ENCODE measurements around the gene SERGEF.

Gene SERGEF

DNA sequence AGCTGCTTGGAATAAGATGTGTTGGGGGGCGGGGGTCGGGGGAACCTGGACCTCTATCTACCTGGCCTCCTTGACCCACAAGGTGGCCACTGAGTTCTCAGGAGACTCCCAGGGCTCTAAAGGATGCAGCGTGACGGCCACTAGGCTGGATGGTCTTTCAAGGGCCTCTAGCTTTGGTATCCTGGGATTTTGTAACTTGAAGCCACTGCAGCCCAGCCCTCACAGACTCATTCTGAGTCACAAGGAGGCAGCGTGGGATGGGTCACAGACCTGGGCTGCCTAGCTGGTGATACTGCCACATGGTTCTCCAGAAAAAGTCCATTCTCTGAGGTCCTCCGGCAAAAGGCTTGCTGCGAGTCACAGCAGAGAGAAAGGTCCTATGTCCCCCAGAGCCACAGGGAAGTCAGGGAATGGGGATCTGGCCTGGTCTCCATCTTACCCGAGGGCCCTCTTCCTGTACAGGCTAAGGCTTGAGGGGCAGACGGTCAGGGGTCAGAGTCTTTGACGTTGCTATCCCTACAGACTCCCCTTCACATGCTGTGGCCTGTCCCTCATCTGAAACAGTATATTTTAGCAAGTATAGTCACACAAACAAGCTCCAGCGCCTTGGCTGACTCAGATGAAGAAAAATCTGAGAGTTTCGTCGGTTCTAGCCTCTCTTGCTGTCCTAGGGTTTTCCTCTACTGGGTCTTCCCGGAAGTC is 225.9 kb downstream of the SERGEF start:
- DNase-seq (ENCODE audit: low read depth, low spot score): no peak

DNA sequence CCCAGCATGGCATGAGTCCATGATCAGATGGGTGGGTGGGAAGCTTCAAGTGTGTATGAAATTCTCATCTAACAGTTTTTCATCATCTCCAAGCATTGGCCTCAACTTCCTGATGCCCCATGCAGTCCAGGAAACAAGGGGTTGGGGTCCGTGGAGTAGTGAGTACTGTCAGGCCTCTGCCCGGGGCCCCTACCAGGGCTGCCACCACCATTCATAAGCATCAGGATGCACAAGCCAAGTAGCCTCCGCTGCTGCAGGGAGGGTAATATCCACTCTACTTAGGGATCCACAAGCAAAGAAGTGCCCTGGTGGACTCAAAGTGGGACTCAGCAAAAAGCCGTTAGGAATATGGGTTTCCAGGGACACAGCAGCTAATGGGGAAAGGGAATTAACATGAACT is 229.0 kb downstream of the SERGEF start:
- DNase-seq (ENCODE audit: low read depth, low spot score): no peak

DNA sequence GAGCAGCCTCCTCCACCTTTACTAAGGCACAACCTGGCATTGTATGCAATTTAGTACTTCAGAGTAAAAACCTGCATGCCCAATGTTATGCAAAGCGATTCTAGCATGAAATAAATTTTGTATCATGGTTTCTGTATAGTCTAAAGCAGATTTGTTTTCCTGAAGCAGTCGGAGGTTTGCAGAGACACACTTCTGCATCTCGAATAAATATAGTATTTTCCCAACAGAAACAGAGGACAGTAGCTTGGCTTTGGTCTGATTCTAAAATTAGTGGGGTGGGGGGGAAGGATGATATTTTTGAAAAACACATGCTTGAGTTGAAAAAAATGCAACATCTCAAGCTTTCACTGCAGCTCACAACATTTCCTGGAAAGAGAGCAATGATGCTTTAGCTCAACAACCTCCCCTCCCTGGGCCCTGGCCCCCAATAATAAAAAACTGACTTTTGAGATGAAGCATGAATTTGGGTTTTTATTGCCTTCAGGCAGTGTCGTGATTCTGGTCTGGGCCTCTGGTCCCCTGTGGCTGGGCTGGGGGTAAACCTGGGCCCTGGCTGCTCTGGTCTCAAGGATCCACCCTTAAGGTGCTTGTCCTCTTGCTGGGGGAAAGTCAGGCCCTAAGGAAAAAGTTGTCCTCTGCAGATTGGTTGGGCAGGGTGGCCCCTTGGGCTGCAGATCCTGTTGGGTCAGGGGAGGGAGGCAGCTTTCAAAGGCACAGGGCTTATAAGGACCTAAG is 230.1 kb downstream of the SERGEF start:
- no peak for DNase-seq (ENCODE audit: low read depth, low spot score)

DNA sequence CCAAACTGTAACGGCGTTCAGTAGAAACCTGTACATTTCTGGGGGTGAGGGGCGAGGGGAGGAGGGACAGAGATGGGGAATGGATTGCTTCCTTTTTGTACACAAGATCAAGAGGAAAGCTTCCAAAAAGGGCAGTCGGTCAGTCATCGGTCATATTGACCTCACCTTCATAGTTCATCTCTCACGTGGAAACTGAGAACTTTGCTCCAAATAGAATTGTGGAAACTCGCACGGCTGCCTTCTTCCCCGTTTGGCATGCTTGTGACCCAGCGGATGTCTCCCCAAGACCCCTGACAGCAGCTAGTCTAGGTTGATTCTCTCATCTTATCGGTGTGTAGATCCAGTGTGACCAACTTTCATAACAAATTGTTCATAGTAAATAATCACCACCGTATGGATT is 230.7 kb downstream of the SERGEF start:
- no peak for DNase-seq (ENCODE audit: low read depth, low spot score)

DNA sequence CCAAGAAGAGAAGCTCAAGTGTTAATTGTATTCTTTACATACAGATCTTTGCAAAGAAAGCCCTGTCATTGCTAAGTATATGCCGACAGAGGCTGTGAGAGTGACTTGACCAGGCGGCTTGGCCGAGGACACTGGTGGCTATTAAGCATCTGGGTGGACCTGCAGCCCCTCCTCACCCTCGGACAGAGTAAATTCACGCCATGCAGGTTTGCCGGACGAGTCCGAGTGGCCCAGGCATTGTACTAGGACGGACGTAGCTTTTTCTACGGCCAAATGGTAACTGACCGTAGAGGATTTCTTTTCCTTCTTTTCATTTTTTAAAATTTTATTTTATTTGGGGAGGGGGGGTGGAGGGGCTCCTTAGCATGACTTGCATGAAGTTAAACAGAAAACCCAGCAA is 231.2 kb downstream of the SERGEF start:
- DNase-seq (ENCODE audit: low read depth, low spot score): no peak

DNA sequence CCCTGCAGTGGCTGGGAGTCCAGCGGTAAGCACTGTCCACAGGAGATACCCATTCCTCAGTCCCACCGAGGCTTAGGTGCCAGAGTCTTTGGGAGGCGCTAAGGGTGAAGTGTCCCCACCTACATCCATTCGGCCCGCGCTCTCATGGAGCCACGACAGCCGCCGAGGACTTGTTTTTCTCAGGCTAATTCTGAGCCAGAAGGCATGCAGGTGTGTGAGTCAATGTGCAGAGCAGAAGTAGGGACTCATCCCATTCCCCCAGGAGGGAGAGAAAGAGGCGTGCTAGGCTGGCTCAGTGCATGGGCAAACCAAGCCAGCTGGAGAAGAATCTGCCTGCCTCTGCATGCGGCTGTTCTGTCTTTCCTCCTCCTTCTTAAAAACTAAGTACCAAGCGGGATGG is 231.6 kb downstream of the SERGEF start:
- no peak for DNase-seq (ENCODE audit: low read depth, low spot score)

DNA sequence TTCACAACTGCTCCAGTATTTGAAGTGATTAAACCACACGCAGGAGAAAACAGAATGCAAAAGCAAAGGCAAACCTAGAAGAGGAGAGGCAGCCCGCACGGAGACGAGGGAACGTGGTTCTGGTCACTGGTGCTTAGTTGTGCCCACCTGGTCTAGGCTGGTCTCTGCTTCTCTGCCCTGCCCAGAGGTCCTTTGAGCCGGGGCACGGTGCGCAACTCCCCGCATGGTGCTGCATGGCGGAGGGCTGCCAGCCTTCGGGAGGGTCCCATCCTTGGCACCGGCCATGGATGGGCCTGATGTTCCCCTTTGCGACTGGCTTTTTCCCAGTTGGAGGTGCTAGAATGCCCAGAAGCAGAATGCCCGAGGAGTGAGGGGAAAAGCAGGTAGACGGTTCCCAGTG is 232.2 kb downstream of the SERGEF start:
- no peak for DNase-seq (ENCODE audit: low read depth, low spot score)

DNA sequence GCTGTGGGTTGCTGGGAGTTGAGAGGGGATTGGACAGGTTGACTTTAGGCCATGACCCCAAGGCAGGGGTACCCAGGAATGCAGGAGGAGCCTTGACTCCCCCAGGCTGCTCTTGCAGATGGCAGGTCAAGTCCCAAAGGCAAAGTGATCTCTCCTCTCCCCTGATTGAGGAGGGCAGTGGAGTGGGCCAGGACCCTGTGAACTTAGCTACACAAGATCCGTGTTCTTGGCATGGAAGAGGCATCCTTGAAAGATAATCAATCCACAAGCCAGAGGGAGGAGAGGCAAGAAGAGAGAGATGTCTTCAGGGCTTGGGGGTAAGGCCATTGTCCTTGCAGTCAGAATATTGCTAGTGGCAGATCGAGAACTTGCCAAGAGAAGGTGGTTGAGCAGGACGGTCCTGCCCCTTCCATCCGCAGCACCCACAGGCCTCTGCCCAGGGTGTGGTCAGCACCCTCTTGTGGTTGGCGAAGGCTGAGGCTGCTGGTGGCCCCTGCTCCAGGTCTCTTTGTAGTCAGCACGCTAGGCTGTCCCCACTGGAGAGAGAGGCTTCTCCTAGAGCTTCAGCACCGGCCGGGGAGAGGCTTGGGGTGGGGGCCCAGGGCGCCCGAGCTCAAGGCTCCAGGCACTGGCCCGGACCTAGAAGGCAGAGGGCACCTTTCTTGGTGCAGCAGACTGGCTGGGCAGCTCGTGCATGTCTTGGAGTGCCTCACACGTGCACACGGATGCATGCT is 232.8 kb downstream of the SERGEF start:
- no peak for DNase-seq (ENCODE audit: low read depth, low spot score)

DNA sequence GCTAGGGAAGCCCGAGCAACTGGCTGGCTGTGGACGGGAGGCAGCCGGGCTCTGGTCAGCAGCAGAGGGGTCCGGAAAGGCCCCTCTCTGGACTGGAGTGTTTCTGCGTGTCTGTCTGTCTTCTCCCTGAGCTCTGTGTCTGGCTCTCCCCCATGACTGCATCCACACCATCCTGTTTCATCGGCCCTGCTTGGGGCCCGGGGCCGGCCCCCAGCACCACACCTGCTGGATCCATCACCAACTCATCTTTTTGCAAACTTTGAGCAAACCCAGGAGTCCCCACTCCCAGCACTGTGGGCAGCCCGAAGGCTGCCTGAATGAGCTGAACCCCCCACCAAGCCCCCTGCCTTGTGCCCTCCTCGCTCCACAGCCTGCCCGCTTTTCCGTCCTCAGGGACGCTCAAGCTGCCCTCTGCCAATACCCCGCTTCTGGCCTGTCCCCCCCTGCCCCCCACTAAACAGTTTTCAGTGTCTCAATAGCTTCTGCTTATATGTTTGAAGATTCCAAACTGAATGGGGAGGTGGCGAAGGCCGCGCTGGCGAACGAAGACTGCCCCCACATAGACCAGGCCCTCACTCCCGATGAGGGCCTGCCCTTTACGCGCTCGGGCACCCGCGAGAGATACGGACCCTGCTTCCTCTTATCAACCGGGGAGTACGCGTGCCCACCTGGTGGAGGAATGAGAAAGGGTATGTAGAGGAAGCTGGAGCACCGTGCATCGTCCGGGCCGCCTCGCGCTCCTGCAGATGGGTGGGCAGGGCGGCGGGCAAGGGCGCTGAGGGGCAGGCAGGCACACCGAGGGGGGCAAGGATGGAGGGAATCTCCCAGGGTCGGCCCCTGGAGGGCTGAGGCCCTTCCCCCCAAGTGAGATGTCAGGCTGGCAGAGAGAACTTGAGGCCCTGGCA is 233.6 kb downstream of the SERGEF start:
- no peak for DNase-seq (ENCODE audit: low read depth, low spot score)

DNA sequence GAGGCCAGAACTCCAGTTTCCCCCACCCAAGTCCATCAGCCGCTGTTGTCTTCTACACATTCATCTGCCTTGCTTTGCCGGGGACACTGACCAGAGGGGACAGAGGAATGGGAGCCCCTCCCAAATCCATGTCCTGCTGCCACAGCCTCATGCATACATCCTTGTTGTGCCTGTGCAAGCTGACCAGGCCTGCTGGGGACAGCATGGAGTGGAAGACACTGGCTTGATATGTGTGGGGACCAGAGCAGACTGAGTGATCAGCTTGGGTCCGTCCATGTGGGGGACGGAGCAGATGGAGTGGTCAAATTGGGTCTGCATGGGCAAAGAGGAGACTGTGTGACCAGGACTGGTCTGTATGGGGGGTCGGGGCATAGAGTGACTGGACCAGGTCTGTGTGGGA is 234.5 kb downstream of the SERGEF start:
- DNase-seq (ENCODE audit: low read depth, low spot score): no peak

DNA sequence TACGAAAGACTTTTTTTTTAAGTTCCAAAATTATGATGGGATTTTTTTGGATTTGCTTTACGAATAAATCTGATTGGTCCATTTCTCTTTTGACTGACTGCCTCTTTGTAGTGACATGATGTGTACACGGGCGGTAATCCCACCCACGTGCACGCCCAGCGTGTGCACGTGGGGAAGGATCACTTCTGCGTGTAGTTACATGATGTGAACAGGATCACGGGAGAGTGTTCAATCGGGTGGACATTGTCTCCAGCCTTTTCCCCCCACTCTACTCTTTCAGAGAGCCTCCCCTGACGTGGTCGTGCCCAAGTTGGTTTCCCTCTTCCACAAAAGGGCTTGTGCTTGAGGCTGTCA is 235.1 kb downstream of the SERGEF start:
- DNase-seq (ENCODE audit: low read depth, low spot score): no peak

DNA sequence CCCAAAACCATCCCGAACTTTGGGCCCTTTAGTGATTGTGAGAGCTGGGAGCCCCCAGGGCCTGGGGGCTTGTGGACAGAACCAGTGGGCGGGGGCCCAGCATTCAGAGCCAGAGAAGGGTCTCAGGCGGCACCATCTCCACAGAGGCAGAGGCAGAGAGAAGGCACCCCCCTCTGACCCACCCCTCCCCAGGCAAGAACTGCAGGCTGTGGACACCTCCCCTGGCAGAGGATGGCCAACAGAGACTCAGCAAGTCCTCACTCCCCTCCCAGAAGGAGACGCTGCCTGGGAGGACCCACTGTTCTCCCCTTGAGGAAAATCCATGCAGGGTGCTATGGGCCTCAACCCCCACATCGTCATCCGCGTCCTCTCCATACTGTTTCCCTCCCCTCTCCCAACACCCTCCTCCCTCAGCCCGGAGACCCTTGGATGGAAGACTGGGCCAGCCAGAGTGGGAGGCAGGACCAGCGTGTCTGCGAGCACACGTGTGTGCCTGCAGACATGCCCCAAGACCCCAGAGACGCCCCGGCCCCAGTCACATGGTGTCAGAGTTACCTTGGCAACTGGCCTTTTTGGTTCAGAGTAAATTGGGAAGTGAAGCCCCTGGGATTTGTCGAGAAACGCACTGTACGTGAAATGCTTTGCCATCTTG is 235.6 kb downstream of the SERGEF start:
- DNase-seq (ENCODE audit: low read depth, low spot score): no peak

DNA sequence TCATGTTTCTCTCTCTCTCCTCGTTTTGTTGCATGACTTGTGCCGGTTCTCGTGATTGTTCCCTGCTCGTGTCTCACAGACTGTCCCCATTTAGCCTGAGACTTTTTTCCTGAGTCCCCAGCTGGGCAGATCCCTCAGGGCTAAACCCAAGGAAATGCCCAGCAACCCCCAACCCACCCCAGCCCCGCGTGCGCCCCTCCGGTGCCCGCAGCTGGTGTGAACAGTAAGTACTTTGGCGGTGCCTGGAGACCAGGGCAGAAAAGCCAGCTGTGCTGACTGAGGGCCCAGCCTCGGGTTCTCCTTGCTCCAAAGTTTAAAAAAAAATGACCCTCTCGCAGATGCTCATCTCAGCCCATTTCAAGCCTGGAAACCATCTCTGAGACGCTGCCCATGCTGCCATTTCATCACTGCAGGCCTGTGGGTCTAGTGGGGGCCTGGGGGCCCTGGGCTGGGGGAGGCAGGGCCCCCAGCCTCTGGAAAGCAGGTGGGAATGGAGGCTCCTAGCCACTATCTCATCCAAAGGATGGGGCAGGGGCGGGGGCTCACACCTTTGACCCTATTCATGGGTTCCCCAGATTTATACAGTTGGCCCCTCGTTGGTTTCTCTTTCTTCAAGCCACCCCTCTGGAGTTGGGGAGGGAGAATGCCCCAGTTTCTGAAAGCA is 236.5 kb downstream of the SERGEF start:
- no peak for DNase-seq (ENCODE audit: low read depth, low spot score)

DNA sequence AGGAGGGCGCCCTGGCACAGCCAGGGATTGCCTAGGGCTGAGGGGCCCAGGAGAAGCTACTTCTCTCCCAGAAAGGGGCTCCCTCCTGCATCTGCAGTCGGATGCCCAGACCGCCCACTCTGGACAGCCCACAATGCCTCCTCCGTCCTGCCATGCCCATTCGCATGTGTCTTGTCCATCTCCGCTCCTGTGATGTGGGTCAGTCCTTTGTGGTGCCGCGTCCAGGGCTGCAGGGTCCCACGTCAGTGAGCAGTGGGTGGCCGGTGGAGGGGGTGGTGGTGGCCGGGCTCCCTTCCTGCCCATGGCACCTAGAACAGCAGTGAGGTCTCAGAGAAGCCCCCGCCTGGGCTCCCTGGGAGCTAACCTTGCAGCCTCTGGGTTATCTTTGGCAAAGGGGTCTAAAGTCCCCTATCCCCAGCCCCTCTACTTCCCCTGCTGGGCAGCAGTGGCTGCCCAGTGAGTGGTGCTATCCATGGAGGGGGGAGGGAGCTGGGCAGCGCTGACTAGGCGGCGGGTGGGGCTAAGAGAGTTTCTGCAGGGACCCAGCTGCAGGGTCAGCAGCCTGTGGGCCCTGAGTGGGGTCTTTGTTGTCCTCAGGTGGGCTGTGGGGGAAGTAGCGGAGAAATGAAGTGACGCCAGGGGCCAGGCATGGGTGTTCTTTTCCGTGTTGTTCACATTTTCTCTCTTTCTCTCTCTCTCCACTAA is 237.2 kb downstream of the SERGEF start:
- no peak for DNase-seq (ENCODE audit: low read depth, low spot score)

DNA sequence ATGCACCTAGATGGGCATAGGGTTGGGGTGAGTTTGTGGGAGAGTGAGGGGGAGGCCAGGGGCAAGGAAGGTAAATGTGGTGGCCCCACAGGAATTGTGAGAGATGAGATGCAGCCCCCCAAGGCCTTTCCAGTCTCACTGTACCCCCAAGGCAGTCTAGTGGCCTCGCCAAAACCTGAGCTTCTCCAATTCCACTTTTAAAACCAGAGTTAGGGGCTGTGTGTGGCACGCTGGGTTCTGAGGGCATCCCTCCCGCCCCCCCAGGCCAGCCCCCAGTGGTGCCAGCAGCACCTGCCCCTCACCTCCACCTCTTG is 237.9 kb downstream of the SERGEF start:
- DNase-seq (ENCODE audit: low read depth, low spot score): no peak

DNA sequence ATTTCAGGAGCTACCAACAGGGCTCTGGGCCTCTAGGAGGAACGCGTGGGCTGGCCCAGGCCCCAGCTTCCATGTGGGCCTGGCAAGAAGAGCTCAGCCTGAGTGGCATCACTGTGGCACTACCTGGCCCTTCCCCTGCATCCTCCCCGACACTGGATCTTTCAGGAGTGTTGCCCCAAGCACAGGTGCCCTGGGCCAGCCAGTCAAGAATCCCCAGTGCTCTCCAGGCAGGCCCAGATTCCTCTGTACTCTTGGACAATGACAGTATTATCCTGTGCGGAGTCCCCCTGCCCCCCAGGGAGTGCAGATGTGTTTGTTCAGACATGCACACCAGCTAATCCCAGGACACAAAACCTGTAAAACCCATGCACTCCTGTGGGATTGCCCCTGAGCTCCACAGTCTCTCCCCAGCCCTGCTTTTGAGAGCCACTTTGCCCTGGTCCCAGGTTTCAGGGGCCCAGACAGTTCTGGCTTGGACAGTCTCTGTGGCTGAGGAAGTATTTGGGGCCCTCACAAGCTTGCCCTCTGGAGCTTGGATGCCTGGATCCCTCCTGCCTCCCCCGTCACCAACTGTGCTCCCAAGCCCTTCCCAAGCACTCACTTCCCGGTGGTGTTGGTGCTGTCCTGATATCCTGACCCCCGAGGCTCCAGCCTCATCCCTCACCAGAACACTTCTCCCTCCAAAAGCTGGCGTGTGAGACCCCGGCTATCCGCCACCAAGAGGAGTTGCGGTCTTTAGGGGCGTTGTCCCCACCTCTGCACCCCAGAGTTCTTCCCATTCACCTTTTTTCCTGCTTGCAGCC is 238.4 kb downstream of the SERGEF start:
- no peak for DNase-seq (ENCODE audit: low read depth, low spot score)

DNA sequence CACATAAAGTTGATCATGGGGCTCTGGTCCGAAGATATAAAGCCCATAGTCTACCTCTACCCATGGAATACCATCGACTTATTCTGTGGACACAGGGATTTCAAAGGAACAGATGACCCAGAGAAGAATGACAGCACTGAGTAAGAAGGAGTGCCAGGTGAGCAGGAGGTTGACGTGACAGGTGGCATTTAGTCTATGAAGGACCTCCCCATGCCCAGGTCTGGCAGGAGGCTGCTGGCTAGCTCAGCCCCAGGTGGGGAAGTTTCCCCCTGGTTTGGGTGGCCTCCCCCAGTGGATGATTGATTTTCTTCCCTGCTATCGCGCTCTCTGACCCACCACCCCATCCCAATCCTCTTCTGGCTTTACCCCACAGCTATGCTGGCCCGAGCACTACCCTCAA is 239.2 kb downstream of the SERGEF start:
- DNase-seq (ENCODE audit: low read depth, low spot score): no peak

DNA sequence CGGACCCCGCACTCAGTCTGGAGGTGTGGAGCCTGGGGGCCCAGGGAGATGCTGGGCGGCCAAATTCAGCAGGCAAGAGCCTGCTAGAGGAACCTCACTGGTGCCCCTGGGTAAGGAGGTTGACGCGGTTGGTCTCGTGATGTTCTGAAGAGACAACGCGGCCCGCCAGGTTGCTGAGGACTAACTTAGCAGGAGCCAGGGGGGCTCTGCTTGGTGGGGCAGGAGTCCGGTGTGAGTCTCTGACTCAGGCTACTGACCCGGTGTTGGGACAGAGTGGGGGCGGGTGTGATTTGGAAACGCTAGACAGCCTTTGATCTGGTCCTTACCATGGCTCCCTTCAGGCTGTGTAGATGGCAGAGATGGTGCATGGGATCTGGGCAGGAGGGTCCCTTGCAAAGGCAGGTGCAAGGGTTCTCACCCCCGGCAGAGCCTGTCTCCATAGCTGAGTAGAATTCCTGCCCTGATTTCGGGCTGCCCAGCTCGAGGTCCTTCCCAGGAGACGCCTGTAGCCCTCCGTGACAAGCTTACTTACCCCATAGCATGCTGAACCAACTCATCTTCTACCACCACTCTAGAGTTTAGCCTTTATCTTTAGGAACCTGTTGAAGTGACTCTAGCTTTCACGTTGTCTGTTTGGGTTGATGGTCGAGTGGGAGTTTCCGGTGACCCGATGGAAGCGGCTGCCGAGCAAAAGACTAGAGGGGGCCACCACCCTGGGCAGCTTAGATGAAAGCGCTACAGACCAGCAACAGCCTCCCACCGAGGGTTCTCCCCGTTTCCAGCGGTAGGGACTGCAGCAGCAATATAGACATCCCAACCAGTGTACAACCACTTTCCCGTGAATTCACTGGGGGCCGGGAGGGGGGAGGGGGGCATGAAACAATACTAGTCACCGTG is 239.9 kb downstream of the SERGEF start:
- DNase-seq (ENCODE audit: low read depth, low spot score): no peak

Measured in ELF-1 (cell line).